ENCODE results near the gene CXorf38. TPM values are rescaled to one million over a fixed set of nuclear protein-coding genes. Genes with fewer than 3 reads are reported as not detected.
"Not testable (repeated sequence)": the region's sequence is repeated elsewhere in the genome, so short reads cannot be mapped to it uniquely, and the experiment has no call there.

The CXorf38 gene
- total and polyA plus RNA-seq, 2 of the 8 experiments (the other 6 are each of a cell fraction or from before 2014, with no cell fraction given): 3.6 to 6.4 TPM

- WGBS, 2 experiments (ENCODE audit: extremely low coverage in 1 of 2, insufficient coverage in 1 of 2, insufficient read length in 1 of 2, insufficient replicate concordance in 2 of 2, low coverage in 1 of 2, low lambda C conversion rate in 2 of 2, missing lambda C conversion rate in 1 of 2): 92% methylated on average over 1 of the region's 1 CpG; no CpG with 5 or more reads in 1 of the 2 experiments
- H2BK12ac ChIP-seq (ENCODE audit: low read depth, low read length); H3K9ac ChIP-seq (replicated peaks in 1 of 4; ENCODE audit: extremely low read depth in 1 of 4, low read depth in 3 of 4, low read length in 3 of 4); H4K5ac ChIP-seq (ENCODE audit: insufficient read length, low read depth, low read length); H2BK15ac ChIP-seq (ENCODE audit: low read length); H3K56ac ChIP-seq (replicated peaks; ENCODE audit: insufficient read length, low read depth, low read length); H3K9me3 ChIP-seq (ENCODE audit: insufficient read depth in 2 of 2, low read depth in 1 of 2, low read length in 1 of 2); H3K23ac ChIP-seq (ENCODE audit: insufficient read length); H2BK5ac ChIP-seq (ENCODE audit: low read depth, low read length); H2BK120ac ChIP-seq (replicated peaks; ENCODE audit: low read depth, low read length); H4K91ac ChIP-seq (replicated peaks; ENCODE audit: insufficient read length, low read length); H4K8ac ChIP-seq (ENCODE audit: extremely low read depth, insufficient read depth, low read length); H4K20me1 ChIP-seq (replicated peaks in 1 of 2; ENCODE audit: control insufficient read depth in 1 of 2, insufficient read depth in 2 of 2, low read length in 2 of 2); H3K4me2 ChIP-seq (ENCODE audit: insufficient read depth in 1 of 2, low read depth in 2 of 2, low read length in 2 of 2); H3K4me3 ChIP-seq (ENCODE audit: extremely low read depth in 1 of 4, insufficient read depth in 2 of 4, low read depth in 3 of 4, low read length in 4 of 4); CTCF ChIA-PET (ENCODE audit: partially characterized antibody); H3K79me1 ChIP-seq (ENCODE audit: low read depth, low read length); FAIRE-seq; H3K18ac ChIP-seq (ENCODE audit: extremely low read depth, low read length); H3K4ac ChIP-seq (replicated peaks; ENCODE audit: insufficient read length, low read depth, low read length); H3K23me2 ChIP-seq (ENCODE audit: low read depth, low read length); DNase-seq (ENCODE audit: low read depth in 1 of 2, low spot score in 2 of 2); H3K4me1 ChIP-seq (replicated peaks in 1 of 4; ENCODE audit: control insufficient read depth in 3 of 4, insufficient read depth in 4 of 4, low read length in 3 of 4); H3K27ac ChIP-seq (ENCODE audit: low read depth, low read length); H2AFZ ChIP-seq (ENCODE audit: low read length); H3K14ac ChIP-seq (ENCODE audit: insufficient read length); H2BK20ac ChIP-seq (ENCODE audit: low read length); H2AK5ac ChIP-seq (ENCODE audit: low read depth, low read length); H3K27me3 ChIP-seq (replicated peaks in 1 of 4; ENCODE audit: control insufficient read depth in 3 of 4, extremely low read depth in 1 of 4, insufficient read depth in 3 of 4, low read length in 3 of 4): not testable (repeated sequence)
- Histone ChIP-seq H3K36me3 (ENCODE audit: control insufficient read depth in 2 of 4, insufficient read depth in 4 of 4, low read length in 3 of 4) (peaks cover 0 to 15% (median 3%) of the 10 kb centered on the region in 4 experiments; a peak in 4 of 8 replicates), H3K79me2 (ENCODE audit: control insufficient read depth in 1 of 2, insufficient read depth in 2 of 2, low read length in 2 of 2) (peaks cover 0 to 24% of the 10 kb centered on the region in 2 experiments; a peak in 2 of 4 replicates)
- POLR2A ChIA-PET (ENCODE audit: partially characterized antibody): interaction anchor here (0.7 kb wide), 1 partner anchor 264 kb away, joined by 3 read pairs; no protein-coding TSS in a partner anchor
These were observed 59.7 kb downstream of the CXorf38 start for GRCh38 chrX:40587623-40588022.

All from H1 (cell line).